ENCODE measurements around the gene ABCC4.

Gene ABCC4

DNA sequence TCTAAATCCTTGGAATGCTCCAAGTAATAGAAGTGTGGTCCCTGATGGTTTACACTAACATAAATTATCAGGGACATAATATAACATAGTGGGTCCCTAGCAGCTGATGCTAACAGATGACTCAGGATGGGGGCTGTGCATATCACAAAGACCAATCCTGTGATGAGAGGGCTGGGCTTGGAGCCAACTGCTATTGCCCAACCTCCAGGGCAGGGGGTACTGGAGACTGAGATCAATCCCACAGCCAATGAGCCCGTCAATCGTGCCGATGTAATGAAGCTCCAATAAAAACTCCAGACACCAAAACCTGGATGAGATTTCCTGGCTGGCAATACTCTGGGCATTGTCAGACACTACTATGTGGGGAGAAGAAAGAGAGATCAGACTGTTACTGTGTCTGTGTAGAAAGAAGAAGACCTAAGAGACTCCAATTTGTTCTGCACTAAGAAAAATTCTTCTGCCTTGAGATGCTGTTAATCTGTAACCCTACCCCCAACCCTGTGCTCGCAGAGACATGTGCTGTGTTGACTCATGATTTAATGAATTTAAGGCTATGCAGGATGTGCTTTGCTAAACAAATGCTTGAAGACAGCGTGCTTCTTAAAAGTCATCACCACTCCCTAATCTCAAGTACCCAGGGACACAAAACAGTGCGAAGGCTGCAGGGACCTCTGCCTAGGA is 33.4 kb downstream of the ABCC4 start:
- no peak overlapping the region for H3K4me3 ChIP-seq (ENCODE audit: low read depth, low read length)
- no peak for TF ChIP-seq CTCF (IDR thresholded peaks at IDR 0.05; ENCODE audit: borderline replicate concordance, insufficient read depth, low read depth, low read length)

- TF ChIP-seq CTCF (IDR thresholded peaks at IDR 0.05; ENCODE audit: borderline replicate concordance, insufficient read depth, low read depth, low read length) = no peak
- no peak overlapping the region for H3K4me3 ChIP-seq (ENCODE audit: low read depth, low read length)
Measured at GRCh38 chr13:95264225-95264624, 37.0 kb downstream of the ABCC4 start.

- TF ChIP-seq CTCF (IDR thresholded peaks at IDR 0.05; ENCODE audit: borderline replicate concordance, insufficient read depth, low read depth, low read length) = no peak
- H3K4me3 ChIP-seq (ENCODE audit: low read depth, low read length) = no peak overlapping the region
Measured at GRCh38 chr13:95262837-95263384, 38.3 kb downstream of the ABCC4 start.

DNA sequence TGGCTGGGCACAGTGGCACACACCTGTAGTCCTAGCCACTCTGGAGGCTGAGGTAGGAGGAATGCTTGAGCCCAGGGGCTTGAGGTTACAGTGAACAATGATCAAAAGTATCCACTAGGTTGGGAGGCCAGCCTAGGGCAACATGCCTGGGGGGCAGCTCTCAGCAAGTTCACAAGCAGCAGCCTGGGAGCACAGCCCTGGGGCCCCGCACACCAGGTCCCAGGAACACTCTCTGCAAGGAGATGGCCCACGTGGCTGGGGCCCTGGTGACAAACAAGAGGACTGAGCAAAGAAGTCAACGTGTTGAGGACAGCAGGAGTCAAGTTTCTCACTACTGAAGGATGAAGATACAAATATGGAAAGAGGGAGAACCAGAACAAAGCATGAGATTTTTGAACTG is 39.3 kb downstream of the ABCC4 start:
- no peak for TF ChIP-seq CTCF (IDR thresholded peaks at IDR 0.05; ENCODE audit: borderline replicate concordance, insufficient read depth, low read depth, low read length)
- no peak overlapping the region for H3K4me3 ChIP-seq (ENCODE audit: low read depth, low read length)

- no peak for TF ChIP-seq CTCF (IDR thresholded peaks at IDR 0.05; ENCODE audit: borderline replicate concordance, insufficient read depth, low read depth, low read length)
- H3K4me3 ChIP-seq (ENCODE audit: low read depth, low read length) = no peak overlapping the region
Measured at GRCh38 chr13:95260031-95260525, 41.2 kb downstream of the ABCC4 start.

- no peak overlapping the region for H3K4me3 ChIP-seq (ENCODE audit: low read depth, low read length)
- no peak for TF ChIP-seq CTCF (IDR thresholded peaks at IDR 0.05; ENCODE audit: borderline replicate concordance, insufficient read depth, low read depth, low read length)
Measured at GRCh38 chr13:95258619-95259194, 42.5 kb downstream of the ABCC4 start.

GRCh38 chr13:95258098-95258497 is 43.2 kb downstream of the ABCC4 start:
- TF ChIP-seq CTCF (IDR thresholded peaks at IDR 0.05; ENCODE audit: borderline replicate concordance, insufficient read depth, low read depth, low read length) = no peak
- no peak overlapping the region for H3K4me3 ChIP-seq (ENCODE audit: low read depth, low read length)

All from GM12875 (cell line).